GM19455 (cell line): ENCODE measurements around the gene RCL1.
"Not testable (repeated sequence)": the region's sequence is repeated elsewhere in the genome, so short reads cannot be mapped to it uniquely, and the experiment has no call there.

ENCODE experiments used
- ATAC-seq: cut with Tn5 transposase; IDR thresholded peaks from one replicate; pipeline ENCODE4 v1.9.1; 2021; ENCODE audit not compliant: unreplicated experiment

The RCL1 gene

GRCh38 chr9:4865681-4866080 is 72.9 kb downstream of the RCL1 start:
- ATAC-seq, result no peak

GRCh38 chr9:4866239-4866969 is 73.7 kb downstream of the RCL1 start:
- no peak for ATAC-seq

GRCh38 chr9:4873066-4873465 is 80.3 kb downstream of the RCL1 start:
- ATAC-seq, result no peak

GRCh38 chr9:4875559-4875958 is 82.8 kb downstream of the RCL1 start:
- ATAC-seq, result no peak

- no peak for ATAC-seq
Measured at GRCh38 chr9:4879115-4879558, 86.4 kb downstream of the RCL1 start.

GRCh38 chr9:4883326-4883873 is 90.7 kb downstream of the RCL1 start:
- ATAC-seq, result no peak

GRCh38 chr9:4886698-4887097 is 94.0 kb downstream of the RCL1 start:
- peak; percentile 67 for ATAC-seq

GRCh38 chr9:4887556-4887955 is 94.8 kb downstream of the RCL1 start:
- no peak for ATAC-seq

- no peak for ATAC-seq
Measured at GRCh38 chr9:4890242-4890641, 97.5 kb downstream of the RCL1 start.

- no peak for ATAC-seq
Measured at GRCh38 chr9:4890929-4891328, 98.2 kb downstream of the RCL1 start.

- ATAC-seq, result no peak
Measured at GRCh38 chr9:4891674-4892073, 98.9 kb downstream of the RCL1 start.

GRCh38 chr9:4892501-4893194 is 99.9 kb downstream of the RCL1 start:
- ATAC-seq, result no peak

GRCh38 chr9:4894076-4894475 is 101.3 kb downstream of the RCL1 start:
- no peak for ATAC-seq

- not testable (repeated sequence) for ATAC-seq
Measured at GRCh38 chr9:4899853-4900252, 107.1 kb downstream of the RCL1 start.

- not testable (repeated sequence) for ATAC-seq
Measured at GRCh38 chr9:4901401-4902134, 108.8 kb downstream of the RCL1 start.

- ATAC-seq, result no peak
Measured at GRCh38 chr9:4902135-4902475, 109.4 kb downstream of the RCL1 start.

- no peak for ATAC-seq
Measured at GRCh38 chr9:4904322-4905134, 111.8 kb downstream of the RCL1 start.

GRCh38 chr9:4905135-4905490 is 112.4 kb downstream of the RCL1 start:
- no peak for ATAC-seq
